HEK293 (cell line): ENCODE measurements around the gene SRSF2.
A peak's percentile ranks its signal among the peaks of the same experiment; 100 is the strongest.

Experiments used
- CTCF ChIA-PET: fragments of 350-600 bp; formaldehyde crosslinking; extraction: SDS; loops from one replicate; lab custom pipeline; 2021; ENCODE audit warnings: antibody characterized with exemption; lab: Yijun Ruan, JAX
- POLR2A ChIA-PET: fragments of 300-600 bp; formaldehyde crosslinking; extraction: SDS; loops from one replicate; lab custom pipeline; 2020; ENCODE audit warnings: antibody characterized with exemption, inconsistent platforms; lab: Yijun Ruan, JAX
- H3K27ac ChIP-seq: fragments of 200-500 bp; sonication (Bioruptor generic); 2 replicates; pipeline ENCODE4 v1.5.1; 2014; ENCODE audit warnings: low read depth, low read length, control low read depth, inconsistent platforms; ENCODE audit errors: extremely low read depth
- H3K36me3 ChIP-seq, 2 experiments: fragments of 200-500 bp in 1 of 2; sonication (Bioruptor generic) in 1 of 2; 1 replicate in 1 of 2; 2 replicates in 1 of 2; pipeline ENCODE4 v1.5.1; 2014 to 2017; ENCODE audit warnings: inconsistent platforms in 2 of 2, low read length in 2 of 2; ENCODE audit not compliant: control insufficient read depth in 2 of 2, insufficient read depth in 1 of 2
- H3K4me1 ChIP-seq: fragments of 200-500 bp; sonication (Bioruptor generic); 2 replicates; pipeline ENCODE4 v1.5.1; 2014; ENCODE audit warnings: mild to moderate bottlenecking, low read length, inconsistent platforms; ENCODE audit not compliant: control insufficient read depth, insufficient read depth
- H3K4me3 ChIP-seq: 2 replicates; pipeline ENCODE4 v1.5.1; 2011; ENCODE audit warnings: low read depth, mild to moderate bottlenecking, control low read depth, low read length, moderate library complexity
- H3K9me3 ChIP-seq: fragments of 200-500 bp; sonication (Bioruptor generic); 2 replicates; pipeline ENCODE4 v1.5.1; 2014; ENCODE audit warnings: low read depth, low read length, inconsistent platforms; ENCODE audit not compliant: control insufficient read depth, insufficient read depth
- EGR2 ChIP-seq: fragments of 450-650 bp; formaldehyde crosslinking; IDR thresholded peaks from 2 replicates; pipeline ENCODE4 v1.5.1; 2016; ENCODE audit warnings: low read depth, missing biosample characterization, missing genetic modification characterization
- GLIS2 ChIP-seq: fragments of 450-650 bp; formaldehyde crosslinking; IDR thresholded peaks from 2 replicates; pipeline ENCODE4 v1.5.1; 2016; ENCODE audit warnings: missing biosample characterization, missing genetic modification characterization
- KLF8 ChIP-seq: fragments of 450-650 bp; formaldehyde crosslinking; IDR thresholded peaks from 2 replicates; pipeline ENCODE4 v1.5.1; 2016; ENCODE audit warnings: missing biosample characterization, missing genetic modification characterization
- KLF9 ChIP-seq: fragments of 450-650 bp; formaldehyde crosslinking; IDR thresholded peaks from 2 replicates; pipeline ENCODE4 v1.5.1; 2016; ENCODE audit warnings: missing biosample characterization, missing genetic modification characterization, low read depth
- PRDM1 ChIP-seq: fragments of 450-650 bp; formaldehyde crosslinking; IDR thresholded peaks from 2 replicates; pipeline ENCODE4; 2016; ENCODE audit warnings: missing biosample characterization, missing genetic modification characterization
- SP3 ChIP-seq: fragments of 450-650 bp; formaldehyde crosslinking; IDR thresholded peaks from 2 replicates; pipeline ENCODE4 v1.5.1; 2016; ENCODE audit warnings: missing biosample characterization, missing genetic modification characterization
- YY1 ChIP-seq: fragments of 450-650 bp; formaldehyde crosslinking; IDR thresholded peaks from 2 replicates; pipeline ENCODE4 v1.5.1; 2018; ENCODE audit warnings: missing biosample characterization, missing genetic modification characterization
- ZBTB20 ChIP-seq: fragments of 450-650 bp; formaldehyde crosslinking; IDR thresholded peaks from 2 replicates; pipeline ENCODE4 v1.5.1; 2016; ENCODE audit warnings: missing biosample characterization, missing genetic modification characterization
- ZNF10 ChIP-seq: fragments of 450-650 bp; formaldehyde crosslinking; IDR thresholded peaks from 2 replicates; pipeline ENCODE4 v1.5.1; 2017; ENCODE audit warnings: missing biosample characterization, missing genetic modification characterization
- ZNF202 ChIP-seq: fragments of 450-650 bp; formaldehyde crosslinking; IDR thresholded peaks from 2 replicates; pipeline ENCODE4 v1.5.1; 2016; ENCODE audit warnings: missing biosample characterization, missing genetic modification characterization, borderline replicate concordance
- ZNF214 ChIP-seq: fragments of 450-650 bp; formaldehyde crosslinking; IDR thresholded peaks from 2 replicates; pipeline ENCODE4 v1.5.1; 2017; ENCODE audit warnings: missing biosample characterization, mild to moderate bottlenecking, missing genetic modification characterization, borderline replicate concordance
- ZNF23 ChIP-seq: fragments of 450-650 bp; formaldehyde crosslinking; IDR thresholded peaks from 2 replicates; pipeline ENCODE4 v1.5.1; 2016; ENCODE audit warnings: missing biosample characterization, missing genetic modification characterization, borderline replicate concordance
- ZNF341 ChIP-seq: fragments of 450-650 bp; formaldehyde crosslinking; IDR thresholded peaks from 2 replicates; pipeline ENCODE4; 2016; ENCODE audit warnings: low read depth, missing biosample characterization, missing genetic modification characterization
- ZNF366 ChIP-seq: fragments of 450-650 bp; formaldehyde crosslinking; conservative IDR thresholded peaks from 2 replicates; pipeline ENCODE4 v1.5.1; 2016; ENCODE audit warnings: missing biosample characterization, missing genetic modification characterization
- ZNF423 ChIP-seq: fragments of 450-650 bp; formaldehyde crosslinking; IDR thresholded peaks from 2 replicates; pipeline ENCODE4 v1.5.1; 2016; ENCODE audit warnings: missing biosample characterization, missing genetic modification characterization
- ZNF426 ChIP-seq: fragments of 450-650 bp; formaldehyde crosslinking; IDR thresholded peaks from 2 replicates; pipeline ENCODE4 v1.5.1; 2017; ENCODE audit warnings: missing biosample characterization, missing genetic modification characterization, mild to moderate bottlenecking, inconsistent platforms, moderate library complexity
- ZNF514 ChIP-seq: fragments of 450-650 bp; formaldehyde crosslinking; IDR thresholded peaks from 2 replicates; pipeline ENCODE4 v1.5.1; 2016; ENCODE audit warnings: missing biosample characterization, missing genetic modification characterization
- ZNF560 ChIP-seq: fragments of 450-650 bp; formaldehyde crosslinking; IDR thresholded peaks from 2 replicates; pipeline ENCODE4 v1.5.1; 2017; ENCODE audit warnings: missing biosample characterization, missing genetic modification characterization, borderline replicate concordance
- ZNF664 ChIP-seq: fragments of 450-650 bp; formaldehyde crosslinking; IDR thresholded peaks from 2 replicates; pipeline ENCODE4 v1.5.1; 2016; ENCODE audit warnings: missing biosample characterization, missing genetic modification characterization
- ZNF747 ChIP-seq: fragments of 450-650 bp; formaldehyde crosslinking; IDR thresholded peaks from 2 replicates; pipeline ENCODE4 v1.5.1; 2016; ENCODE audit warnings: missing biosample characterization, missing genetic modification characterization
- ZNF777 ChIP-seq: fragments of 450-650 bp; formaldehyde crosslinking; IDR thresholded peaks from 2 replicates; pipeline ENCODE4 v1.5.1; 2017; ENCODE audit warnings: missing biosample characterization, missing genetic modification characterization, borderline replicate concordance
- ZNF792 ChIP-seq: fragments of 450-650 bp; formaldehyde crosslinking; IDR thresholded peaks from 2 replicates; pipeline ENCODE4 v1.5.1; 2016; ENCODE audit warnings: missing biosample characterization, missing genetic modification characterization
- TF ChIP-seq, protein P1 (sequence below): fragments of 450-650 bp; formaldehyde crosslinking; IDR thresholded peaks from 2 replicates; pipeline ENCODE4 v1.5.1; 2017; ENCODE audit warnings: missing biosample characterization, mild to moderate bottlenecking, missing genetic modification characterization, moderate library complexity
- TF ChIP-seq, protein P2 (sequence below): fragments of 450-650 bp; formaldehyde crosslinking; conservative IDR thresholded peaks from 2 replicates; pipeline ENCODE4 v1.5.1; 2016; ENCODE audit warnings: low read depth, missing biosample characterization, missing genetic modification characterization
- TF ChIP-seq, protein P3 (sequence below): fragments of 450-650 bp; formaldehyde crosslinking; IDR thresholded peaks from 2 replicates; pipeline ENCODE4 v1.5.1; 2016; ENCODE audit warnings: missing biosample characterization, missing genetic modification characterization, borderline replicate concordance
- TF ChIP-seq, protein P4 (sequence below): fragments of 450-650 bp; formaldehyde crosslinking; IDR thresholded peaks from 2 replicates; pipeline ENCODE4 v1.5.1; 2016; ENCODE audit warnings: missing biosample characterization, missing genetic modification characterization

The SRSF2 gene

DNA sequence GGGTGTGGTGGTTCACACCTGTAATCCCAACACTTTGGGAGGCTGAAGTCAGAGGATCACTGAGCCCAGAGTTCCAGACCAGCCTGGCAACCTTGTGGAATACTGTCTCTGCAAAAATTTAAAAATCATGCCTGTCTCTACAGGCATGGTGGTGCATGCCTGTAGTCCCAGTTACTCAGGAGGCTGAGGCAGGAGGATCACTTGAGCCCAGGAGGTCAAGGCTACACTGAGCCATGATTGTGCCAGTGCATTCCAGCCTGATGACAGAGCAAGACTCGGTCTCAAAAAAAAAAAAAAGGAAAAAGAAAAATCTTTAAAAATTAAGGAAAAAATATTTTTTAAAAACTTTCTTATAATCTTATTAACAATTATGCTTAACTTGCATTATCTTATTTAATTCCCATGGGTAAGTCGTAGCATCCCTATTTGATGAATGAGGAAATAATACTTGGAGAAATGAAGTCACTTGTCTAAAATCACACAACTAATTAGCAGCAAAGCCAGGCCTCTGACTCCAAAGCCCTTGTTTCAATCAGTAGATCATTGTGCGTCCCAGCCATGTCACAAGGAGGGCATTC, 14.4 kb upstream of the SRSF2 start (continued):
- TF ChIP-seq ZNF792 (tag by site-specific recombination) = no peak
- no peak for TF ChIP-seq PRDM1 (tag by site-specific recombination)
- TF ChIP-seq ZNF202 (tag by site-specific recombination) = no peak

DNA sequence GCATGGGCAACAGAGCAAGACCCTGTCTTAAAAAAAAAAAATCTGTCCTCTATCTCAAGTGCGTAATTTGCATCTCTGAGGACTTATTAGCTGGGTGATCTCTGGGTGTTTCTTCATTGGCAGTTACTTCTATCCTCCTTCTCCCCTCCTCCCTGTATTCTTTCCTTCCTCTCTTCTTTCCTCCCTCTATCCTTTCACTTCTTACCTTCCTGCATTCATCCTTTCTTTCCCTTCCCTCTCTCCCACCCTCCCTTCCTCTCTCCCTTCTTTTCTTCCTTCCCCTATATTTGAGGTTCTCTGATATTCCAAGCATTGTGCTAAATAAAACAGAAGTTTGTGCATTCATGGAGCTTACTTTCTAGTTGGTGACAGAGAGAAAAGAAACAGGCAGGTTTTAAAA, 11.5 kb upstream of the SRSF2 start:
- no peaks in the 10 kb centered on the region for H3K4me1 ChIP-seq
- no peak for TF ChIP-seq YY1
- TF ChIP-seq ZNF664 (tag by site-specific recombination) = no peak
- TF ChIP-seq ZNF777 (tag by site-specific recombination) = no peak
- no peak for TF ChIP-seq ZNF10
- TF ChIP-seq KLF9 (tag by site-specific recombination) = no peak
- TF ChIP-seq ZNF514 (tag by site-specific recombination) = no peak
- no peak for TF ChIP-seq ZNF214 (tag by site-specific recombination)
- TF ChIP-seq, protein P1, sequence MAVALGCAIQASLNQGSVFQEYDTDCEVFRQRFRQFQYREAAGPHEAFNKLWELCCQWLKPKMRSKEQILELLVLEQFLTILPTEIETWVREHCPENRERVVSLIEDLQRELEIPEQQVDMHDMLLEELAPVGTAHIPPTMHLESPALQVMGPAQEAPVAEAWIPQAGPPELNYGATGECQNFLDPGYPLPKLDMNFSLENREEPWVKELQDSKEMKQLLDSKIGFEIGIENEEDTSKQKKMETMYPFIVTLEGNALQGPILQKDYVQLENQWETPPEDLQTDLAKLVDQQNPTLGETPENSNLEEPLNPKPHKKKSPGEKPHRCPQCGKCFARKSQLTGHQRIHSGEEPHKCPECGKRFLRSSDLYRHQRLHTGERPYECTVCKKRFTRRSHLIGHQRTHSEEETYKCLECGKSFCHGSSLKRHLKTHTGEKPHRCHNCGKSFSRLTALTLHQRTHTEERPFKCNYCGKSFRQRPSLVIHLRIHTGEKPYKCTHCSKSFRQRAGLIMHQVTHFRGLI (tag by site-specific recombination) = no peak
- TF ChIP-seq, protein P2, sequence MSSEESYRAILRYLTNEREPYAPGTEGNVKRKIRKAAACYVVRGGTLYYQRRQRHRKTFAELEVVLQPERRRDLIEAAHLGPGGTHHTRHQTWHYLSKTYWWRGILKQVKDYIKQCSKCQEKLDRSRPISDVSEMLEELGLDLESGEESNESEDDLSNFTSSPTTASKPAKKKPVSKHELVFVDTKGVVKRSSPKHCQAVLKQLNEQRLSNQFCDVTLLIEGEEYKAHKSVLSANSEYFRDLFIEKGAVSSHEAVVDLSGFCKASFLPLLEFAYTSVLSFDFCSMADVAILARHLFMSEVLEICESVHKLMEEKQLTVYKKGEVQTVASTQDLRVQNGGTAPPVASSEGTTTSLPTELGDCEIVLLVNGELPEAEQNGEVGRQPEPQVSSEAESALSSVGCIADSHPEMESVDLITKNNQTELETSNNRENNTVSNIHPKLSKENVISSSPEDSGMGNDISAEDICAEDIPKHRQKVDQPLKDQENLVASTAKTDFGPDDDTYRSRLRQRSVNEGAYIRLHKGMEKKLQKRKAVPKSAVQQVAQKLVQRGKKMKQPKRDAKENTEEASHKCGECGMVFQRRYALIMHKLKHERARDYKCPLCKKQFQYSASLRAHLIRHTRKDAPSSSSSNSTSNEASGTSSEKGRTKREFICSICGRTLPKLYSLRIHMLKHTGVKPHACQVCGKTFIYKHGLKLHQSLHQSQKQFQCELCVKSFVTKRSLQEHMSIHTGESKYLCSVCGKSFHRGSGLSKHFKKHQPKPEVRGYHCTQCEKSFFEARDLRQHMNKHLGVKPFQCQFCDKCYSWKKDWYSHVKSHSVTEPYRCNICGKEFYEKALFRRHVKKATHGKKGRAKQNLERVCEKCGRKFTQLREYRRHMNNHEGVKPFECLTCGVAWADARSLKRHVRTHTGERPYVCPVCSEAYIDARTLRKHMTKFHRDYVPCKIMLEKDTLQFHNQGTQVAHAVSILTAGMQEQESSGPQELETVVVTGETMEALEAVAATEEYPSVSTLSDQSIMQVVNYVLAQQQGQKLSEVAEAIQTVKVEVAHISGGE = no peak
- TF ChIP-seq KLF8 = no peak
- no peak for TF ChIP-seq ZNF560 (tag by site-specific recombination)
- no peak for TF ChIP-seq ZNF426 (tag by site-specific recombination)
- TF ChIP-seq PRDM1 (tag by site-specific recombination) = peak; percentile 67; the same call in 1 of the 2 replicates
- TF ChIP-seq, protein P3, sequence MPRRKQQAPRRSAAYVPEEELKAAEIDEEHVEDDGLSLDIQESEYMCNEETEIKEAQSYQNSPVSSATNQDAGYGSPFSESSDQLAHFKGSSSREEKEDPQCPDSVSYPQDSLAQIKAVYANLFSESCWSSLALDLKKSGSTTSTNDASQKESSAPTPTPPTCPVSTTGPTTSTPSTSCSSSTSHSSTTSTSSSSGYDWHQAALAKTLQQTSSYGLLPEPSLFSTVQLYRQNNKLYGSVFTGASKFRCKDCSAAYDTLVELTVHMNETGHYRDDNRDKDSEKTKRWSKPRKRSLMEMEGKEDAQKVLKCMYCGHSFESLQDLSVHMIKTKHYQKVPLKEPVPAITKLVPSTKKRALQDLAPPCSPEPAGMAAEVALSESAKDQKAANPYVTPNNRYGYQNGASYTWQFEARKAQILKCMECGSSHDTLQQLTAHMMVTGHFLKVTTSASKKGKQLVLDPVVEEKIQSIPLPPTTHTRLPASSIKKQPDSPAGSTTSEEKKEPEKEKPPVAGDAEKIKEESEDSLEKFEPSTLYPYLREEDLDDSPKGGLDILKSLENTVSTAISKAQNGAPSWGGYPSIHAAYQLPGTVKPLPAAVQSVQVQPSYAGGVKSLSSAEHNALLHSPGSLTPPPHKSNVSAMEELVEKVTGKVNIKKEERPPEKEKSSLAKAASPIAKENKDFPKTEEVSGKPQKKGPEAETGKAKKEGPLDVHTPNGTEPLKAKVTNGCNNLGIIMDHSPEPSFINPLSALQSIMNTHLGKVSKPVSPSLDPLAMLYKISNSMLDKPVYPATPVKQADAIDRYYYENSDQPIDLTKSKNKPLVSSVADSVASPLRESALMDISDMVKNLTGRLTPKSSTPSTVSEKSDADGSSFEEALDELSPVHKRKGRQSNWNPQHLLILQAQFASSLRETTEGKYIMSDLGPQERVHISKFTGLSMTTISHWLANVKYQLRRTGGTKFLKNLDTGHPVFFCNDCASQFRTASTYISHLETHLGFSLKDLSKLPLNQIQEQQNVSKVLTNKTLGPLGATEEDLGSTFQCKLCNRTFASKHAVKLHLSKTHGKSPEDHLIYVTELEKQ (tag by site-specific recombination) = no peak
- TF ChIP-seq ZNF23 (tag by site-specific recombination) = no peak
- peak; percentile 79; the same call in 1 of the 2 replicates for TF ChIP-seq ZNF366 (tag by site-specific recombination)
- TF ChIP-seq ZBTB20 (tag by site-specific recombination) = no peak
- TF ChIP-seq ZNF747 (tag by site-specific recombination) = no peak
- TF ChIP-seq EGR2 = no peak
- no peak for TF ChIP-seq ZNF423
- no peak for TF ChIP-seq GLIS2 (tag by site-specific recombination)
- no peak for TF ChIP-seq SP3
- TF ChIP-seq ZNF341 (tag by site-specific recombination) = peak; percentile 49
- TF ChIP-seq, protein P4, sequence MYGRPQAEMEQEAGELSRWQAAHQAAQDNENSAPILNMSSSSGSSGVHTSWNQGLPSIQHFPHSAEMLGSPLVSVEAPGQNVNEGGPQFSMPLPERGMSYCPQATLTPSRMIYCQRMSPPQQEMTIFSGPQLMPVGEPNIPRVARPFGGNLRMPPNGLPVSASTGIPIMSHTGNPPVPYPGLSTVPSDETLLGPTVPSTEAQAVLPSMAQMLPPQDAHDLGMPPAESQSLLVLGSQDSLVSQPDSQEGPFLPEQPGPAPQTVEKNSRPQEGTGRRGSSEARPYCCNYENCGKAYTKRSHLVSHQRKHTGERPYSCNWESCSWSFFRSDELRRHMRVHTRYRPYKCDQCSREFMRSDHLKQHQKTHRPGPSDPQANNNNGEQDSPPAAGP (tag by site-specific recombination) = no peak
- ChIA-PET CTCF (no interaction called here), POLR2A (no interaction called here)
- peaks cover 59 to 60% of the 10 kb centered on the region in 2 experiments for H3K36me3 ChIP-seq
- no peak overlapping the region for H3K4me3 ChIP-seq
- H3K27ac ChIP-seq = no peak overlapping the region
- no peaks in the 10 kb centered on the region for H3K9me3 ChIP-seq
